ENCODE measurements around the gene PGGT1B. TPM values are rescaled to one million over a fixed set of nuclear protein-coding genes. Genes with fewer than 3 reads are reported as not detected.

The PGGT1B gene
- total and polyA plus RNA-seq, 2 donors (not counting 1 experiment from before 2014, with no cell fraction given) = 3.8 to 63.4 TPM

DNA sequence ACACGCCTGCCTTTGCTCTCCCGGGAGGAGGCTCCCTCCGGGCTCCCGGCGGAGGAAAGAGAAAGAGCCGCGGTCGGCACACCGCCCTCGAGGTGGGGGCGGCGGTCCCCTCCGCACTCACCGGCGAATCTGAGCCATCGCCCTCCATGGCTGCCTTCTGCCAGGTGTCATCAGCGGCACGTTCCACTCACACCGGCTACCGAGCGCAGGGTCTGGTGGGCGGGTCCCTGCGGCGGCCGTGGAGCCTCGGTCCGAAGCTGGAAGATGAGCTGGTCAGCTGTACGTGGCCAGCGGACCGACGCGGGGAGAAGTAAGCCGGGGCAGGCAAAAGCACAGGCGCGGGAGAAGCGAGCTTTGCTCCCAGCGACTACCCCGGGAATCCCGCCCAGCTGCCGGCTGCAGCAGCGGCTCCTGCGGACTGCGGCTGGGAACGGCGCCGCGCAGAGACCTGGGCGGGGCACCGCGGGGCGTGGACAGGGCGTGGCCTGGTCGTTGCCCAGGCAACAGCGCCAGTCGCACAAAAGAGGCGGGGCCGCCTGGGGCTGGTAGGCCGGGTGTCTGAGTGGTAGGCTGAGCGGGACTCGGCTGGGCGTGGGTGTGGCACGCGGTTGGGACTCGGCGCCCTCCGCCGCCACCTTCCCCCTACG, 93.1 kb downstream of the PGGT1B start, which contains the start of gene TRIM36:
Gene TRIM36 (minus strand): TSS at position 422 of the 647 bp plus-strand sequence. CDS start 274 bp downstream, at position 148.
- WGBS (ENCODE audit: insufficient coverage) = under 1% methylated on average over 57 of the region's 68 CpGs
- peak within 1 kb of the TSS; percentile 100 for H3K4me2 ChIP-seq (replicated peaks; ENCODE audit: low read depth, low read length, poor library complexity, severe bottlenecking)
- H3K79me2 ChIP-seq (ENCODE audit: control insufficient read depth, insufficient read depth, low read length) = no peaks in the 10 kb centered on the region
- H3K9me3 Mint-ChIP-seq (ENCODE audit: insufficient read depth) = peaks cover 5% of the 10 kb centered on the region
- peaks cover 14% of the 10 kb centered on the region for H3K4me1 Mint-ChIP-seq
- H3K27ac ChIP-seq (ENCODE audit: low read length in 2 of 2) = no peak within 1 kb of the TSS
- H3K36me3 ChIP-seq (replicated peaks in 1 of 2; ENCODE audit: control extremely low read depth in 1 of 2, control insufficient read depth in 1 of 2, extremely low read depth in 1 of 2, insufficient read depth in 2 of 2, low read length in 1 of 2) = no peaks in the 10 kb centered on the region
- peaks cover 59% of the 10 kb centered on the region for H3K27me3 Mint-ChIP-seq
- H3K27me3 ChIP-seq (replicated peaks in 1 of 4; ENCODE audit: control extremely low read depth in 1 of 4, control insufficient read depth in 3 of 4, insufficient read depth in 4 of 4, low read length in 3 of 4) = peaks cover 0 to 62% (median 32%) of the 10 kb centered on the region in 4 experiments
- intact Hi-C loops (cut with micrococcal nuclease) = loop anchor here (1.0 to 2.0 kb wide), 7 partner anchors 11 to 672 kb away; partner anchors contain the start of genes AP3S1, ATG12, CCDC112 and FEM1C
- H3K4me3 ChIP-seq (ENCODE audit: control extremely low read depth in 1 of 5, extremely low read depth in 1 of 5, insufficient read depth in 1 of 5, low read depth in 2 of 5, low read length in 4 of 5) = peak within 1 kb of the TSS; percentile 53 to 89 (median 75)
- ATAC-seq (ENCODE audit: low read depth) = peak; percentile 92
- peak within 1 kb of the TSS; percentile 78 for H2AFZ ChIP-seq (ENCODE audit: insufficient read depth, low read depth, low read length, poor library complexity, severe bottlenecking)
- H3K9ac ChIP-seq (ENCODE audit: low read length) = peak within 1 kb of the TSS; percentile 79
- CTCF ChIA-PET = no interaction called here
- DNase-seq = peak; percentile 94
- TF ChIP-seq EZH2 (IDR thresholded peaks at IDR 0.05; ENCODE audit: borderline replicate concordance, insufficient read depth, low read depth, low read length, poor library complexity, severe bottlenecking) = no peak
- TF ChIP-seq, protein P1, sequence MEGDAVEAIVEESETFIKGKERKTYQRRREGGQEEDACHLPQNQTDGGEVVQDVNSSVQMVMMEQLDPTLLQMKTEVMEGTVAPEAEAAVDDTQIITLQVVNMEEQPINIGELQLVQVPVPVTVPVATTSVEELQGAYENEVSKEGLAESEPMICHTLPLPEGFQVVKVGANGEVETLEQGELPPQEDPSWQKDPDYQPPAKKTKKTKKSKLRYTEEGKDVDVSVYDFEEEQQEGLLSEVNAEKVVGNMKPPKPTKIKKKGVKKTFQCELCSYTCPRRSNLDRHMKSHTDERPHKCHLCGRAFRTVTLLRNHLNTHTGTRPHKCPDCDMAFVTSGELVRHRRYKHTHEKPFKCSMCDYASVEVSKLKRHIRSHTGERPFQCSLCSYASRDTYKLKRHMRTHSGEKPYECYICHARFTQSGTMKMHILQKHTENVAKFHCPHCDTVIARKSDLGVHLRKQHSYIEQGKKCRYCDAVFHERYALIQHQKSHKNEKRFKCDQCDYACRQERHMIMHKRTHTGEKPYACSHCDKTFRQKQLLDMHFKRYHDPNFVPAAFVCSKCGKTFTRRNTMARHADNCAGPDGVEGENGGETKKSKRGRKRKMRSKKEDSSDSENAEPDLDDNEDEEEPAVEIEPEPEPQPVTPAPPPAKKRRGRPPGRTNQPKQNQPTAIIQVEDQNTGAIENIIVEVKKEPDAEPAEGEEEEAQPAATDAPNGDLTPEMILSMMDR (IDR thresholded peaks at IDR 0.05) = no peak
- H3K4me1 ChIP-seq (ENCODE audit: control insufficient read depth in 2 of 2, insufficient read depth in 2 of 2, low read length in 2 of 2) = peaks cover 20 to 21% of the 10 kb centered on the region in 2 donors
- no peaks in the 10 kb centered on the region for H4K20me1 ChIP-seq (ENCODE audit: control insufficient read depth, insufficient read depth, low read length, poor library complexity, severe bottlenecking)
- POLR2A ChIA-PET = interaction anchor here (0.8 to 1.3 kb wide), 2 partner anchors 10 to 673 kb away, joined by 3 to 4 read pairs; partner anchors contain the start of gene AP3S1
- H3K9me3 ChIP-seq (ENCODE audit: control extremely low read depth in 1 of 3, control insufficient read depth in 2 of 3, insufficient read depth in 1 of 3, low read length in 2 of 3) = peaks cover 1 to 37% (median 23%) of the 10 kb centered on the region in 3 donors
- H3K27ac Mint-ChIP-seq = peak within 1 kb of the TSS; percentile 80
- H3K4me3 Mint-ChIP-seq = peak within 1 kb of the TSS; percentile 92

All from B cell (primary cell).